Tibial nerve (tissue), 4 donors: ENCODE data around the gene ABT1. TPM values are rescaled to one million over a fixed set of nuclear protein-coding genes. Genes with fewer than 3 reads are reported as not detected.

Experiments
- DNase-seq, 2 donors: peaks; one replicate each; pipeline ENCODE4 v3.0.0-alpha.2; 2019; ENCODE audit warnings: low spot score in 2 of 2
- H3K27ac ChIP-seq, 4 donors: fragments of 200-600 bp; sonication (generic) in 3 of 4; one replicate each; pipeline ENCODE4 v1.5.1; 2017 to 2019; ENCODE audit warnings: mild to moderate bottlenecking in 1 of 4
- H3K27me3 ChIP-seq, 2 donors: fragments of 200-600 bp; sonication (generic) in 1 of 2; one replicate each; pipeline versions ENCODE4 v1.5.1 to v1.6.0; 2017 to 2019
- H3K36me3 ChIP-seq, 3 donors: fragments of 200-600 bp; sonication (generic); one replicate each; pipeline ENCODE4 v1.5.1; 2018 to 2019
- H3K4me1 ChIP-seq, 4 donors: fragments of 200-600 bp; sonication (generic) in 3 of 4; one replicate each; pipeline ENCODE4 v1.5.1; 2017 to 2019
- H3K4me3 ChIP-seq, 4 donors: fragments of 200-600 bp; sonication (generic) in 3 of 4; one replicate each; pipeline ENCODE4 v1.5.1; 2017 to 2019; ENCODE audit warnings: mild to moderate bottlenecking in 1 of 4, moderate library complexity in 1 of 4
- H3K9me3 ChIP-seq, 4 donors: fragments of 200-600 bp; sonication (generic) in 3 of 4; one replicate each; pipeline ENCODE4 v1.5.1; 2017 to 2019
- CTCF ChIP-seq, 5 experiments: fragments of 200-600 bp in 3 of 5; fragments of 450-650 bp in 2 of 5; sonication (generic) in 3 of 5; IDR thresholded peaks; one replicate each; pipeline ENCODE4 v1.5.1; 2016 to 2019; ENCODE audit warnings: antibody characterized with exemption in 5 of 5, mild to moderate bottlenecking in 3 of 5, moderate library complexity in 2 of 5
- EP300 ChIP-seq, 2 donors: sonication (generic); formaldehyde crosslinking; IDR thresholded peaks; one replicate each; pipeline ENCODE4 v1.6.1; 2017; ENCODE audit warnings: antibody characterized with exemption in 2 of 2, mild to moderate bottlenecking in 1 of 2
- POLR2A ChIP-seq, 2 donors: fragments of 450-650 bp; IDR thresholded peaks; one replicate each; pipeline ENCODE4 v1.6.1; 2017; ENCODE audit warnings: antibody characterized with exemption in 2 of 2, mild to moderate bottlenecking in 2 of 2, moderate library complexity in 2 of 2
- WGBS, 2 donors: methylation state at CpG; one replicate each; pipeline ENCODE4 v1.1.5; 2018; 5-methylcytosine and 5-hydroxymethylcytosine counted together
- total RNA-seq, 4 donors: library from RNA; depleted of rRNA; stranded (reverse); fragments of >200 nt; gene quantifications; one replicate each; pipeline ENCODE4 v1.1.0, GENCODE V29; 2016

The ABT1 gene
- total RNA-seq, 4 donors from 2014 or later = 8.3 to 13.2 (median 10.6) TPM

- H3K36me3 ChIP-seq = no peaks in the 10 kb centered on the region
- TF ChIP-seq EP300 (IDR thresholded peaks at IDR 0.05) = peak in 1 of 2 donors; percentile 17
- no peak for TF ChIP-seq POLR2A (IDR thresholded peaks at IDR 0.05)
Measured at GRCh38 chr6:26576929-26577719, 19.6 kb upstream of the ABT1 start.

GRCh38 chr6:26577720-26578072 is 19.1 kb upstream of the ABT1 start:
- peaks cover 0 to 22% (median 0%) of the 10 kb centered on the region in 4 donors for H3K9me3 ChIP-seq
- TF ChIP-seq EP300 (IDR thresholded peaks at IDR 0.05) (no peak), CTCF (IDR thresholded peaks at IDR 0.05) (no peak), POLR2A (IDR thresholded peaks at IDR 0.05) (no peak)
- WGBS, 2 donors = 15 to 18% methylated on average over 17 of the region's 17 CpGs
- no peaks in the 10 kb centered on the region for H3K36me3 ChIP-seq
- H3K27ac ChIP-seq = no peak overlapping the region
- peaks cover 0 to 16% of the 10 kb centered on the region in 2 donors for H3K27me3 ChIP-seq
- peaks cover 0 to 18% (median 0%) of the 10 kb centered on the region in 4 donors for H3K4me1 ChIP-seq
- no peak for DNase-seq
- H3K4me3 ChIP-seq = peak overlapping the region in 2 of 4 donors; percentile 2 to 44

More at GRCh38 chr6:26576929-26577719, 19.6 kb upstream of the ABT1 start:
- peaks cover 0 to 16% of the 10 kb centered on the region in 2 donors for H3K27me3 ChIP-seq
- peaks cover 0 to 20% (median 3%) of the 10 kb centered on the region in 4 donors for H3K4me1 ChIP-seq
- H3K9me3 ChIP-seq = peaks cover 0 to 22% (median 0%) of the 10 kb centered on the region in 4 donors
- peak overlapping the region in 1 of 4 donors; percentile 43 for H3K27ac ChIP-seq
- 3 to 5% methylated on average over 31 of the region's 31 CpGs for WGBS, 2 donors
- H3K4me3 ChIP-seq = peak overlapping the region in 2 of 4 donors; percentile 2 to 44
- peak in 1 of 2 donors; percentile 59 for DNase-seq

GRCh38 chr6:26578279-26578678 is 18.5 kb upstream of the ABT1 start:
- WGBS, 2 donors = 83 to 89% methylated on average over 6 of the region's 6 CpGs

GRCh38 chr6:26578741-26579140 is 18.0 kb upstream of the ABT1 start:
- WGBS, 2 donors = 92 to 97% methylated on average over 1 of the region's 1 CpG
- Histone ChIP-seq H3K27ac (no peak overlapping the region), H3K4me3 (no peak overlapping the region), H3K4me1 (peaks cover 0 to 18% (median 0%) of the 10 kb centered on the region in 4 donors), H3K27me3 (peaks cover 0 to 25% of the 10 kb centered on the region in 2 donors), H3K9me3 (peaks cover 0 to 22% (median 0%) of the 10 kb centered on the region in 4 donors), H3K36me3 (no peaks in the 10 kb centered on the region)
- no peak for DNase-seq
- TF ChIP-seq CTCF (IDR thresholded peaks at IDR 0.05) (no peak), POLR2A (IDR thresholded peaks at IDR 0.05) (no peak), EP300 (IDR thresholded peaks at IDR 0.05) (no peak)

More at GRCh38 chr6:26578279-26578678, 18.5 kb upstream of the ABT1 start:
- Histone ChIP-seq H3K9me3 (peaks cover 0 to 22% (median 0%) of the 10 kb centered on the region in 4 donors), H3K4me1 (peaks cover 0 to 18% (median 0%) of the 10 kb centered on the region in 4 donors), H3K4me3 (no peak overlapping the region), H3K27me3 (peaks cover 0 to 22% of the 10 kb centered on the region in 2 donors), H3K36me3 (no peaks in the 10 kb centered on the region), H3K27ac (no peak overlapping the region)
- TF ChIP-seq EP300 (IDR thresholded peaks at IDR 0.05) = no peak
- no peak for TF ChIP-seq POLR2A (IDR thresholded peaks at IDR 0.05)
- no peak for TF ChIP-seq CTCF (IDR thresholded peaks at IDR 0.05)
- DNase-seq = no peak

GRCh38 chr6:26581164-26581915 is 15.4 kb upstream of the ABT1 start:
- Histone ChIP-seq H3K9me3 (peaks cover 0 to 22% (median 0%) of the 10 kb centered on the region in 4 donors), H3K27ac (no peak overlapping the region), H3K36me3 (no peaks in the 10 kb centered on the region), H3K27me3 (peaks cover 0 to 35% of the 10 kb centered on the region in 2 donors), H3K4me1 (peaks cover 0 to 14% (median 0%) of the 10 kb centered on the region in 4 donors), H3K4me3 (no peak overlapping the region)
- no peak for DNase-seq
- TF ChIP-seq CTCF (IDR thresholded peaks at IDR 0.05) (no peak), EP300 (IDR thresholded peaks at IDR 0.05) (no peak), POLR2A (IDR thresholded peaks at IDR 0.05) (no peak)
- 64 to 70% methylated on average over 4 of the region's 4 CpGs for WGBS, 2 donors
